Right renal pelvis (tissue), 4 donors: Measurements from ENCODE around the gene METRN. TPM values are rescaled to one million over a fixed set of nuclear protein-coding genes. Genes with fewer than 3 reads are reported as not detected.

Experiments used
- DNase-seq, 4 donors: peaks; one replicate each; pipeline ENCODE4 v3.0.0-alpha.2; 2013; ENCODE audit warnings: low read depth in 4 of 4, low spot score in 3 of 4, missing footprints in 1 of 4
- polyA plus RNA-seq, 4 donors: library from polyadenylated mRNA; unstranded; fragments of 120-200 nt; gene quantifications; one replicate each; pipeline ENCODE4 v1.2.1, GENCODE V29; 2013; ENCODE audit not compliant: insufficient read length in 4 of 4

Gene METRN
- polyA plus RNA-seq, 4 donors, result 5.8 to 17.0 (median 9.3) TPM

GRCh38 chr16:677316-678190 lies 37.4 kb upstream of the METRN start:
- no peak for DNase-seq

- DNase-seq, result no peak
Measured at GRCh38 chr16:678209-678857, 36.6 kb upstream of the METRN start.

DNA sequence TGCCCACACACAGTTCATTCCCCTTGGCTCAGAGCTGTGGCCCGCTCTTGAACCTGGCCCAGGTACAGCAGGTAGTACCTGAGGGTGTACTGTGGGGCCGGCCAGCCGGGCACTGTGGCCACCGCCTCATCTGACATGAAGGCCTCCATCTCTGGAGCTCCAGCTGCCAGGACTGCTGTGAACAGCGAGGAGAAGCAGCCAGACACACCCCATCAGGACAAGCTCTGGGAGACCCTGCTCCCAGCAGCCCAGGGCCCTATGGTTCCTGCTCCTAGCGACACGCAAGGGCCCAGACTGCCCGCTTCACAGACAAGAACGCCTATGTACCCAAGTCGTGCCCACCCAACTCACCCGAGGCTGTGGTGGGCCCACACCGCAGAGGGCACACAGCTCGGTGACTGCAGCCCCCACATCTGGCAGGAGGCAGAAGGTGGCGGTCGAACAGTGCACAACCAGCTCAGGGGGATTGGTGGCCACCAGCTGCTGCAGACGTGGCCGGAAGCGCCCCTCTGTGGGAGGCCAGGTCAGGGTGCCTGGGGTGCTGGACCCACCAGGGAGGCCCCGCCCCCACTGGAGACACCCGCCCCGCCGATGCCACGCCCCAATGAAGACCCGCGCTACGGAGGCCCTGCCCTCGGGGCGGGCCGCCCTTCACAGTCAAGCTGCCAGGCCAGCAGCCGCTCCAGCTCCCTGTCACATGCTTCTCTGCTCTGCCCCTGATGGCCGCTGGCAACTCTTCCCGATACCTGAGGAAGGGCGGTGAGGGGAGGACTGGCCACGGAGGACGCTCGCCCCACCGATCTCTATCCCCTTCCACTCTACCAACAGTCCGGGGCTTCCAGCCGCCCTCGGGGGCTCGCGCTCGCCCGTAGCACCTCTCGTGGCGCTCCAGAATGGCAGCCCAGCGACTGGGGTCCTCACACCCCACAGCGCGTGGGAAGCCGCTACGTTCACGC lies 35.8 kb upstream of the METRN start:
- peak in 1 of 4 donors; percentile 46 for DNase-seq

DNA sequence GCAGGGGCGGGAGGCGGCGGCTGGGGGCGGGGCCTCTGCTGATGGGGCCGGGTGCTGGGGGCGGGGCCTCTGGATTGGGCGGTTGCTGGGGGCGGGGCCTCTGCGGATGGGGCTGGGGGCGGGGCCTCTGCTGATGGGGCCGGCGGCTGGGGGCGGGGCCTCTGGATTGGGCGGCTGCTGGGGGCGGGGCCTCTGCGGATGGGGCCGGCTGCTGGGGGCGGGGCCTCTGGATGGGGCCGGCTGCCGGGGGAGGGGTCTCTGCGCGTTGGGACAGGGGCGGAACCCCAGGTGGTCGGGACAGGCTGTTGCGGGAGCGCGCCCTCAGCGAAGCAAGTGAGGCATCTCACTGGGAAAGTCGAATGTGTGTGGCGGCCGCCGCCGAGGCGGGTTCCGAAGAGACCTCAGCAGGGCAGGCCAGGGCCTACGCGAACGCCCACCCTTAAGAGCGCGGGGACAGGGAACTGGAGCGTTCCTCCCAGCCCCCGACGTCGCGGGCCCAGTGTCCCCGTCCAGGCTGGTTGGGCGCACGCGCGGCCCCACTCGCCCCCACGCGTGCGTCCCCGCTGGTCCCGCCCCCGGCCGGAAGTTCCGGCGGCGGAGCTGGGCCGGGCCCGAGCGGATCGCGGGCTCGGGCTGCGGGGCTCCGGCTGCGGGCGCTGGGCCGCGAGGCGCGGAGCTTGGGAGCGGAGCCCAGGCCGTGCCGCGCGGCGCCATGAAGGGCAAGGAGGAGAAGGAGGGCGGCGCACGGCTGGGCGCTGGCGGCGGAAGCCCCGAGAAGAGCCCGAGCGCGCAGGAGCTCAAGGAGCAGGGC lies 34.9 kb upstream of the METRN start, which contains the start of gene STUB1:
STUB1 (plus strand) TSS at position 597 of the 811 bp plus-strand sequence; CDS start at position 713, 116 bp downstream.
- DNase-seq, result peak in 3 of 4 donors; percentile 57 to 68 (median 65)

DNA sequence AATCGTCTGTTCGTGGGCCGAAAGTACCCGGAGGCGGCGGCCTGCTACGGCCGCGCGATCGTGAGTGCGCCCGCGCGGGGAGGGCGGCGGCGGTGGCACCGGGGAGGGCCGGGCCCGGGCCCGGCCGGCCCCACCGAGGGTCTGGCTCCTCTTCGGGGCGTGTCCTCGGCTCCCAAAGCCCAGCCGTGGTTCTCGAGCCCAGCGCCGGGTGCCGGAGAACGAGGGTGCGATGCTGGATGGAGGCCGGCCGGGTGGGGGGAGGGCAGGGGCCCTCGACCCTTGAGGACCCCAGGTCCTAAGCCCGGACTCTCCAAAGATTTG lies 34.3 kb upstream of the METRN start:
- DNase-seq, result no peak

- no peak for DNase-seq
Measured at GRCh38 chr16:680967-681745, 33.8 kb upstream of the METRN start.

DNA sequence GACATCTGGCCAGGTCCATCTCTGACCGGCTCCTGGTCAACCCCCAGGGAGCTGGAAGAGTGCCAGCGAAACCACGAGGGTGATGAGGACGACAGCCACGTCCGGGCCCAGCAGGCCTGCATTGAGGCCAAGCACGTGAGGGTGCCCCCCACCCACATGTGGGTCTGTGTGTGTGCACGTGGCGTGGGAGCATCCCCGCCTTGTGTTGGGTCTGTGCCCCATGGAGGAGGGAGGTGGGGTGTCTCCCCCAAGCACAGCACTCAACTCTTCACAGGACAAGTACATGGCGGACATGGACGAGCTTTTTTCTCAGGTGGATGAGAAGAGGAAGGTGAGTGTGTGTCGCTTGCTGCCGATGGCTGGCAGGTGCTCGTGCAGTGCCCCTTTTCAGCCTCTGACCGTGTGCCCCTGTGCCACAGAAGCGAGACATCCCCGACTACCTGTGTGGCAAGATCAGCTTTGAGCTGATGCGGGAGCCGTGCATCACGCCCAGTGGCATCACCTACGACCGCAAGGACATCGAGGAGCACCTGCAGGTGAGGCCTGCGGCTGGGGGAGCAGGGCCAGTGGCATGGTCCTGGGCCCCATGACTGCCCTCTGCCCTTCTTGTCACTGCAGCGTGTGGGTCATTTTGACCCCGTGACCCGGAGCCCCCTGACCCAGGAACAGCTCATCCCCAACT lies 33.0 kb upstream of the METRN start:
- no peak for DNase-seq

- no peak for DNase-seq
Measured at GRCh38 chr16:682493-683395, 32.2 kb upstream of the METRN start.

GRCh38 chr16:683396-684070 lies 31.4 kb upstream of the METRN start:
- DNase-seq, result no peak

DNA sequence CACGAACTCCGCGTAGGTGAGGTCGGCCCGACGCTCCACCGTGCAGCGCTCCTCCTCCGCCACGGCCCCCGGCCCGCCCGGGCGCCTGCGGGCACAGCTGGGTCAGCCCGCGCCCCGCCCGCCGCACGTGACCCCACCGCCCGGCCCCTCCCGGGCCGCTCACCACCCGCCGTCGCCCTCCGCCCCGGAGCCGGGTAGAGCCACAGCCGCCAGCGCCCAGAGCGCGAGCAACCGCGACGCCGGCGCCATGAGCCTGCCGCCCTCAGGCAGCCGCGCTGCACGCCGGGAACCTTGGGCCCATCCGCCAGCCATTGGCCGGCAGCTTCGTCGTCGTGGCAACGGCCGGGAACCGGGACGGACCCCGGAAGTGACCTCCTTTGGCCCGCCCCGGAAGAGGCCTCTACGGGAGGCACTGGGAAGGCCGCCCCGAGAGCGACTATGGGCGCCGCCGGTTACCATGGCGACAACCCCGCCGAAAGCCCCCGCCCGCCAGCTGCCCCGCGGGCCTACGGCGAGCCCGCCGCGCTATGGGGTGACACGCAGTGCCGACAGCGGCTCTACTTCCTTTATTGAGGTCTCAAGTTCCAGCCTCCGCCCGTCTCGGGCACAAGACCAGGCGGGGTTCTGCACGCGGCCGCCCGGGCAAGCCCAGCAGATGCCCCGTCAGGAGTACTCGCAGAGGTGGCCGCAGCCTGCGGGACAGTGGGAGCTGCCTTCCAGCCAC lies 30.7 kb upstream of the METRN start, which contains the start of gene JMJD8:
JMJD8 (minus strand) TSS at position 264 of the 724 bp plus-strand sequence; CDS start at position 249, 15 bp downstream.
- DNase-seq, result peak in 3 of 4 donors; percentile 83 to 92 (median 91)

- no peak for DNase-seq
Measured at GRCh38 chr16:684961-685696, 29.8 kb upstream of the METRN start.

DNA sequence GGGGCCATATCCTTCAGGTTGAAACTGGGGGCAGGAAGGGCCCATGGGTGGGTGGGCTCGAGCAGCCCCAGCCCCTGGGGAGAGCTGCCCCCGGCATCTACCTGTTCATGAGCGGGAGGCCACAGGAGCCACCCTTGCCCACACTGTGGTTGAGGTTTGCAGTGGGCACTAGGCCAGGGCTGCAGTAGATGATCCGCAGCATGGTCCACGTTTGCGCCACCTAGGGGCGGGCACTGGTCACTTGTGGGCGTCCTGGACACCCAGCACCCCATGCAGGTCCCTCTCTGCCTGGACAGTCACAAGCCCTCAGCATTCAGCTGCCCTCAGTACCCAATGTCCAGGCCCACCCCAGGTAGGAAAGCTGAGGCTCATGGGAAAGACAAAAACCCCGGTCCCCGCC lies 29.0 kb upstream of the METRN start:
- DNase-seq, result no peak

- DNase-seq, result no peak
Measured at GRCh38 chr16:686459-687260, 28.3 kb upstream of the METRN start.

- no peak for DNase-seq
Measured at GRCh38 chr16:687499-687898, 27.4 kb upstream of the METRN start.
